Erythroblast (primary cell): ENCODE data around the gene DSG2.

ENCODE experiments used
- GATA1 ChIP-seq: IDR thresholded peaks from 2 replicates; pipeline ENCODE4 v1.6.1; 2011; ENCODE audit warnings: low read depth, mild to moderate bottlenecking, control low read depth, low read length, moderate library complexity
- POLR2A ChIP-seq: IDR thresholded peaks from 2 replicates; pipeline ENCODE4 v1.6.1; 2011; ENCODE audit warnings: mild to moderate bottlenecking, low read length

- TF ChIP-seq POLR2A = no peak
- TF ChIP-seq GATA1 = no peak
Observed at GRCh38 chr18:31487246-31488015, 10.5 kb upstream of the DSG2 start.
